ENCODE data around the gene NEURL3. TPM values are rescaled to one million over a fixed set of nuclear protein-coding genes. Genes with fewer than 3 reads are reported as not detected.

NEURL3 gene
- total and polyA plus RNA-seq, 10 donors, result 0.32 to 1.2 (median 0.64) TPM; not detected in 2

DNA sequence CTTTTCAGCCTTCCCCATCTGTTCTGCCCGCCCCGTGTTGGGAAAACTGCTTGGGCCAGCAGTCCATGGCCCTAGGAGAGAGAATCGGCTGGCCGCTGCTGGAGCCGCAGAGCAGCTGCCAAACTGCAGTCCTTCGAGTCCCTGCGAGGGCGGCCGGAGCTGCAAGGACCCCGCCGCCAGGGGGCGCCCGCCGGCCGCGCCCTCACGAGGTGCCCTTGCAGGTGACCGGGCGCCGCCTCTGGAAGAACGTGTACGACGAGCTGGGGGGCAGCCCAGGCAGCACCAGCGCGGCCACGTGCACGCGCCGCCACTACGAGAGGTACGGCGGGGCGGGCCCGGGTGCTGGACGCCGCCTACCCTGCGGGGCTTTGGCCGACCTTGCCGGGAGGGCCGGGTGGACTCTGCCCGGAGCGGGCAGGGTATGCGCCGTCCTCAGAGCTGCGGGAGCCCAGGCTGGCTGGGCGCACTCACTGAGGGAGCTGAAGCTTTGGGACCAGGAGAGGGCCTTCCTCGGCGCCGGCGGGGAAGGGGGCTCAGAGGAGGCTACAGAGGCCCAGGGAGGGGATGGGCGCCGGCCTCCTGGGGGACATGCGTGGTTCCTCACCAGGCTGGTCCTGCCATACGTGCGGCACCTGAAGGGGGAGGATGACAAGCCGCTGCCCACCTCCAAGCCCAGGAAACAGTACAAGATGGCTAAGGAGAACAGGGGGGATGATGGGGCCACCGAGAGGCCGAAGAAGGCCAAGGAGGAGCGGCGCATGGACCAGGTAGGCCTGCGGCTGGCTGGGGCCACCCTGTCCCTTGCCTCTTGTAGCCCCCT lies 45.0 kb upstream of the NEURL3 start:
- intact Hi-C loops (cut with DNase I; ENCODE audit: low total_unique reads), result no loop called here
- DNase-seq, result peak; percentile 75
- no peak overlapping the region for H3K4me3 ChIP-seq
- 85 to 93% (median 91%) methylated on average over 18 to 61 of the region's 61 CpGs for WGBS, 5 donors
- no peak overlapping the region for H3K27ac ChIP-seq
- H3K27me3 ChIP-seq (replicated peaks in 1 of 7), result no peaks in the 10 kb centered on the region
- TF ChIP-seq POLR2AphosphoS5 (IDR thresholded peaks at IDR 0.05), result peak; percentile 12 to 61 (median 17)
- TF ChIP-seq POLR2A (IDR thresholded peaks at IDR 0.05), result no peak
- TF ChIP-seq, protein P1, sequence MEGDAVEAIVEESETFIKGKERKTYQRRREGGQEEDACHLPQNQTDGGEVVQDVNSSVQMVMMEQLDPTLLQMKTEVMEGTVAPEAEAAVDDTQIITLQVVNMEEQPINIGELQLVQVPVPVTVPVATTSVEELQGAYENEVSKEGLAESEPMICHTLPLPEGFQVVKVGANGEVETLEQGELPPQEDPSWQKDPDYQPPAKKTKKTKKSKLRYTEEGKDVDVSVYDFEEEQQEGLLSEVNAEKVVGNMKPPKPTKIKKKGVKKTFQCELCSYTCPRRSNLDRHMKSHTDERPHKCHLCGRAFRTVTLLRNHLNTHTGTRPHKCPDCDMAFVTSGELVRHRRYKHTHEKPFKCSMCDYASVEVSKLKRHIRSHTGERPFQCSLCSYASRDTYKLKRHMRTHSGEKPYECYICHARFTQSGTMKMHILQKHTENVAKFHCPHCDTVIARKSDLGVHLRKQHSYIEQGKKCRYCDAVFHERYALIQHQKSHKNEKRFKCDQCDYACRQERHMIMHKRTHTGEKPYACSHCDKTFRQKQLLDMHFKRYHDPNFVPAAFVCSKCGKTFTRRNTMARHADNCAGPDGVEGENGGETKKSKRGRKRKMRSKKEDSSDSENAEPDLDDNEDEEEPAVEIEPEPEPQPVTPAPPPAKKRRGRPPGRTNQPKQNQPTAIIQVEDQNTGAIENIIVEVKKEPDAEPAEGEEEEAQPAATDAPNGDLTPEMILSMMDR (IDR thresholded peaks at IDR 0.05 in 8 of 11, conservative IDR thresholded peaks at IDR 0.05 in 3 of 11), result peak in 5 of 11 experiments; percentile 12 to 26 (median 22)
- H3K9me3 ChIP-seq, result no peaks in the 10 kb centered on the region
- peaks cover 11 to 48% (median 29%) of the 10 kb centered on the region in 6 donors for H3K4me1 ChIP-seq
- H3K36me3 ChIP-seq, result peaks cover 0 to 85% (median 64%) of the 10 kb centered on the region in 6 donors

DNA sequence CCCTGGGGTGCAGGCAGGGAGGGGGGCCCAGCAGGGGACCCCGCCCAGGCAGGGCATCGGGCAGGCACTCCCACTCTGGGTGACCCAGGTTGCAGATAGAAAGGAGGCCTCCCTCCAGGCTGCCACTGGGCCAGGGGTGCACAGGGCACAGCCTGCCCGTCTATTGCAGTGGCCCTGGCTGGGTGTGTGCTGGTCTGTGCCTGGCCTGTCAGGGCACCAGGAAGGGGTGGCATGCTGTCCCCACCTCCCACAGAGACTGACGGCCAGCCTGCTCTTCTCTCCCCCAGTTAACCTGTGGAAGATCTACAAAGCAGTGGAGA lies 44.3 kb upstream of the NEURL3 start:
- Histone ChIP-seq H3K36me3 (peaks cover 0 to 93% (median 64%) of the 10 kb centered on the region in 6 donors), H3K4me3 (no peak overlapping the region), H3K27ac (no peak overlapping the region), H3K4me1 (peaks cover 9 to 50% (median 25%) of the 10 kb centered on the region in 6 donors), H3K9me3 (no peaks in the 10 kb centered on the region), H3K27me3 (replicated peaks in 1 of 7) (no peaks in the 10 kb centered on the region)
- intact Hi-C loops (cut with DNase I; ENCODE audit: low total_unique reads), result no loop called here
- WGBS, 5 donors, result 87 to 100% (median 93%) methylated on average over 1 to 4 of the region's 4 CpGs
- peak in 2 of 3 donors; percentile 4 to 50 for TF ChIP-seq POLR2AphosphoS5 (IDR thresholded peaks at IDR 0.05)
- TF ChIP-seq POLR2A (IDR thresholded peaks at IDR 0.05), result no peak
- peak; percentile 58 for DNase-seq

DNA sequence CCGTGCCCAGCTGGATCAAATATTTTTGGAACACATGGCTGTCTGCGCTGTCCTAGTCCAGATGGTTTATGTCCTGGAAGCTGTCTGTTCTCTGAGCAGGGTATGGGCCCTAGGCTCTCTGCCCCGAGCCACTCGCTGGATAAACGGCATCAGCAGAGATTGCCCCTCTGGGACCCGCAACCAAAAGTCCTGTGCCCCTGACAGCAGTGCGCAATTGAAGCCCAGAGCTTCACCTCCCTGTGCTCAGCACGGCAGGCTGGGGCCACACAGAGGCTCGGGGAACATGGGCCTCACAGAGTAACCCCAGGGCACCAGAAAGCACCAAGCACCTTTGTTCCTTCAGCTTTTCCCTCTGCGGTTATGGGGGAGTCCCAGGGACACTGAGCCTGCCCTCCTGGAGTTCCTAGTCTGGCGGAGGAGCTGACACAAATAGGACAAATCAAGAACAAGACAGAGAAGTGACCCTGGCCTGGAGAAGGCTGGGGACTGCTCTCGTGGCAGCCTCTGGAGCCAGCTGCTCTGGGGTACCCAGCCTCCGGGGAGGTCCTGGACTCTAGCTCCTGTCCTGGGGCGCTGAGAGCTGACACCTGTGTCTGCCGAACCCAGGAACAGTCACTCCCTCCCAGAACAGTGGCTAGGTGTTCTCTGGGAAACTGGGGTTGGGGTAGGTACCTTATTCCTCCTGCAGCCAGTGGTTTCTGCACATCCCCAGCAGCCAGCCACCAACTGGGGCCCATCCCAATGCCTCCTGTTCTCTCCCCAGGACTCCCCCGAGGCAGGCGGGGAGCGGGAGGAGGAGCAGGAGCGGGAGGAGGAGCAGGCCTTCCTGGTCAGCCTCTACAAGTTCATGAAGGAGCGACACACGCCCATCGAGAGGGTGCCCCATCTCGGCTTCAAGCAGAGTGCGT lies 43.7 kb upstream of the NEURL3 start:
- no peak overlapping the region for H3K4me3 ChIP-seq
- peaks cover 0 to 99% (median 64%) of the 10 kb centered on the region in 6 donors for H3K36me3 ChIP-seq
- H3K9me3 ChIP-seq, result no peaks in the 10 kb centered on the region
- H3K4me1 ChIP-seq, result peaks cover 3 to 50% (median 19%) of the 10 kb centered on the region in 6 donors
- DNase-seq, result peak; percentile 63
- no peaks in the 10 kb centered on the region for H3K27me3 ChIP-seq (replicated peaks in 1 of 7)
- TF ChIP-seq, protein P1 (IDR thresholded peaks at IDR 0.05 in 8 of 11, conservative IDR thresholded peaks at IDR 0.05 in 3 of 11), result no peak
- TF ChIP-seq POLR2A (IDR thresholded peaks at IDR 0.05) (no peak), POLR2AphosphoS5 (IDR thresholded peaks at IDR 0.05) (peak in 1 of 3 donors; percentile 3)
- intact Hi-C loops (cut with DNase I; ENCODE audit: low total_unique reads), result no loop called here
- H3K27ac ChIP-seq, result no peak overlapping the region
- WGBS, 5 donors, result 91 to 96% (median 93%) methylated on average over 20 to 24 of the region's 24 CpGs

DNA sequence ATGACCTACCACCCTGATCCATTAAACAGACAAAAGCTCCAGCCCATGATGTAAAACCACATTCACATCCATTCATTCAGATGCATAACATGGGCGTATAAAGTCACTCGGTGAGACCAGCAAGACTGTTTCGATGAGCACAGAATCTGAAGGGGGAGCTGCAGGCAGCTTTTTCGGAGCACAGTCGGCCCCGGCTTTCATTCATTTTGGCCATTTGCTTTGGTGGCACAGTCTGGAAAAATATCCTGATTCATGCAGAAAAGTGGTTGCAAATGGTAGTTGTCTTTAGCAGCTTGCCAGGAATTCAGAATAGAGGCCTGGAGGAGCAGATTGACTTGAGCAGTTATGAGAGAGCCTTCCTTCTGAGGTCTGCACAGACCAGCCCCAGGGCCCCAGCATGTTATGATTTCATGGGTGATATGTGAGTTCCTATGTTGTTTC lies 42.6 kb upstream of the NEURL3 start:
- peaks cover 0 to 100% (median 62%) of the 10 kb centered on the region in 6 donors for H3K36me3 ChIP-seq
- no peak for TF ChIP-seq POLR2A (IDR thresholded peaks at IDR 0.05)
- TF ChIP-seq POLR2AphosphoS5 (IDR thresholded peaks at IDR 0.05), result no peak
- TF ChIP-seq, protein P1 (IDR thresholded peaks at IDR 0.05 in 8 of 11, conservative IDR thresholded peaks at IDR 0.05 in 3 of 11), result no peak
- peak; percentile 10 for DNase-seq
- no peaks in the 10 kb centered on the region for H3K27me3 ChIP-seq (replicated peaks in 1 of 7)
- H3K4me3 ChIP-seq, result no peak overlapping the region
- 85 to 94% (median 91%) methylated on average over 6 of the region's 6 CpGs for WGBS, 5 donors
- peaks cover 0 to 50% (median 17%) of the 10 kb centered on the region in 6 donors for H3K4me1 ChIP-seq
- no peak overlapping the region for H3K27ac ChIP-seq
- H3K9me3 ChIP-seq, result no peaks in the 10 kb centered on the region
- intact Hi-C loops (cut with DNase I; ENCODE audit: low total_unique reads), result no loop called here
